ENCODE data around the gene CTF1.

CTF1 gene

GRCh38 chr16:30907064-30907463 lies 10.7 kb downstream of the CTF1 start:
- no peaks in the 10 kb centered on the region for H3K9me3 Mint-ChIP-seq
- H3K27ac Mint-ChIP-seq = no peak overlapping the region
- H3K27me3 Mint-ChIP-seq = no peaks in the 10 kb centered on the region
- peaks cover 26% of the 10 kb centered on the region for H3K4me1 Mint-ChIP-seq (ENCODE audit: low read depth)
- H3K4me3 Mint-ChIP-seq = no peak overlapping the region
- H3K36me3 Mint-ChIP-seq (ENCODE audit: low read depth) = peaks cover 13% of the 10 kb centered on the region
- intact Hi-C loops (cut with micrococcal nuclease) = no loop called here

GRCh38 chr16:30910427-30911029 lies 14.1 kb downstream of the CTF1 start:
- no peak overlapping the region for H3K27ac Mint-ChIP-seq
- no peaks in the 10 kb centered on the region for H3K9me3 Mint-ChIP-seq
- H3K4me1 Mint-ChIP-seq (ENCODE audit: low read depth) = no peaks in the 10 kb centered on the region
- H3K27me3 Mint-ChIP-seq = no peaks in the 10 kb centered on the region
- intact Hi-C loops (cut with micrococcal nuclease) = no loop called here
- no peak overlapping the region for H3K4me3 Mint-ChIP-seq
- H3K36me3 Mint-ChIP-seq (ENCODE audit: low read depth) = no peaks in the 10 kb centered on the region

DNA sequence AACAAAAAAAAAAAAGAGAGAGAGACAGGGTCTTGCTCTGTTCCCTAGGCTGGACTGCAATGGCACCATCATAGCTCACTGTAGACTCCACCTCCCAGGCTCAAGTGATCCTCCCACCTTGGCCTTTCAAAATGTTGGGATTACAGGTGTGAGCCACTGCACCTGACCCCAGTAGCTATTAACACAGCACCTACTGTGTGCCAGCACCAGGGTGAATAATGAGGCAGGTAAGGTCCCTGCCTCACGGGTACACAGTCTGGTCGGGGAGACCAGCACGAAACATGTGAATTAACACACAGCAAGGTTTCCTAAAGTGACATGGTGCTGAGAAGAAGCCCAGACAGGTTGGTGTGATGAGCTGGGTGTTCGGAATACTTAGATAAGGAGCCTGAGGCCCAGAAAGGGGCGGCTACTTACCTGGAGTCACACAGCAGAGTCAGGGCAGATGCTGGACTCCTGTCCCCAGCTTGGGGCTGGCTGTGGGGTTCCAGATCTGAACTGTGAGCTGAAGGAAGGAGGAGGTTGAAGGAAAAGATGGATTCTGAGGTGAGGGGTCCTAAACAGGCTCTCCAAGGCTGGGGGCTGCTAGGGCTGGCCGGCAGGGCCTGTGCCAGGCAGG lies 16.5 kb downstream of the CTF1 start:
- no peaks in the 10 kb centered on the region for H3K9me3 Mint-ChIP-seq
- H3K4me1 Mint-ChIP-seq (ENCODE audit: low read depth) = no peaks in the 10 kb centered on the region
- no peak overlapping the region for H3K4me3 Mint-ChIP-seq
- no peak overlapping the region for H3K27ac Mint-ChIP-seq
- intact Hi-C loops (cut with micrococcal nuclease) = no loop called here
- H3K27me3 Mint-ChIP-seq = no peaks in the 10 kb centered on the region
- no peaks in the 10 kb centered on the region for H3K36me3 Mint-ChIP-seq (ENCODE audit: low read depth)

DNA sequence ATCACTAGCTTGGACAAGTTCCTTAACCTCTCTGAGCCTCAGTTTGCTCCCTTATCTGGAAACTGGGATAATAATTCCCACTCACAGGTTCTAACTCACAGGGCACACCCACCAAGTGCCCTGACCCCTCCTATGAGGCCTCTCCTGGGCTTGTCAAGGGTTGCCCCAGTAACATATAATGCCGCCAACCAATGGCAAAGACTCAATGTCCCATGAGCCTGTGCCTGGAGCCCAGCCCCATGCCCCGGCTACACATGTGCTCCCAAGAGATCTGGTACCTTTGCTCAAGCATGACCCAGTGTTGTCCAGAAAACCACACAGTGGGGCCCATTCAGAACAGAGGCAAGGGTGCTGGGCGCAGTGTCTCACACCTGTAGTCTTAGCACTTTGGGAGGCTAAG lies 18.4 kb downstream of the CTF1 start:
- no peak overlapping the region for H3K27ac Mint-ChIP-seq

GRCh38 chr16:30918614-30919013 lies 22.2 kb downstream of the CTF1 start:
- peaks cover 26% of the 10 kb centered on the region for H3K4me1 Mint-ChIP-seq (ENCODE audit: low read depth)
- H3K36me3 Mint-ChIP-seq (ENCODE audit: low read depth) = peaks cover 14% of the 10 kb centered on the region
- intact Hi-C loops (cut with micrococcal nuclease) = no loop called here
- H3K9me3 Mint-ChIP-seq = peaks cover 10% of the 10 kb centered on the region
- H3K27ac Mint-ChIP-seq = peak overlapping the region; percentile 3
- no peaks in the 10 kb centered on the region for H3K27me3 Mint-ChIP-seq
- no peak overlapping the region for H3K4me3 Mint-ChIP-seq

More for the DNA sequence above, 18.4 kb downstream of the CTF1 start:
- H3K9me3 Mint-ChIP-seq = peaks cover 10% of the 10 kb centered on the region
- intact Hi-C loops (cut with micrococcal nuclease) = no loop called here
- H3K4me1 Mint-ChIP-seq (ENCODE audit: low read depth) = peaks cover 10% of the 10 kb centered on the region
- H3K36me3 Mint-ChIP-seq (ENCODE audit: low read depth) = no peaks in the 10 kb centered on the region
- H3K4me3 Mint-ChIP-seq = no peak overlapping the region
- H3K27me3 Mint-ChIP-seq = no peaks in the 10 kb centered on the region

DNA sequence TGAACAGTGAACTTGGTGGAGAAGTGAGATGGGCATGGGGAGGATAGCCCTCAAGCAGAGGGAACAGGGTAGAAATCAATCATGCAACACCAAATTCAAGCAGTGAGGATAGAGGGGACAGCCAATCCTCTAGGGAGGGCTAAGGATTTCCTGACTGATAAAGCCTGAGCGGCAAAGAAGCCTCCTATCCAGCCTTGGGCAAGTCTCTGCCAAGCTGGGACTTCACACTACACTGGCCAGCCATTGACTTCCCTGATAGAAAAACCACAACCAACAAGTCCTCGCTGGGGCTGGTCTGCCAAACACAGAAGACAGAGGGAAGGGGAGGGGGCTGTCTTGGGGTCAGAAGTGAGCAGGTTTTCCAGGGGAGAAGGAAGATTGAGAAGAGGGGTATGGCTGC lies 24.5 kb downstream of the CTF1 start:
- H3K4me1 Mint-ChIP-seq (ENCODE audit: low read depth) = peaks cover 40% of the 10 kb centered on the region
- H3K27ac Mint-ChIP-seq = peak overlapping the region; percentile 96
- intact Hi-C loops (cut with micrococcal nuclease) = loop anchor here (1.0 kb wide), 1 partner anchor 77 kb away; no protein-coding TSS in a partner anchor
- peaks cover 10% of the 10 kb centered on the region for H3K9me3 Mint-ChIP-seq
- H3K27me3 Mint-ChIP-seq = no peaks in the 10 kb centered on the region
- no peak overlapping the region for H3K4me3 Mint-ChIP-seq
- H3K36me3 Mint-ChIP-seq (ENCODE audit: low read depth) = peaks cover 24% of the 10 kb centered on the region

GRCh38 chr16:30921459-30921747 lies 25.0 kb downstream of the CTF1 start:
- H3K4me1 Mint-ChIP-seq (ENCODE audit: low read depth) = peaks cover 45% of the 10 kb centered on the region
- H3K27ac Mint-ChIP-seq = peak overlapping the region; percentile 96
- peak overlapping the region; percentile 90 for H3K4me3 Mint-ChIP-seq
- H3K9me3 Mint-ChIP-seq = peaks cover 10% of the 10 kb centered on the region
- intact Hi-C loops (cut with micrococcal nuclease) = loop anchor here (1.0 kb wide), 1 partner anchor 77 kb away; no protein-coding TSS in a partner anchor
- no peaks in the 10 kb centered on the region for H3K27me3 Mint-ChIP-seq
- peaks cover 29% of the 10 kb centered on the region for H3K36me3 Mint-ChIP-seq (ENCODE audit: low read depth)

GRCh38 chr16:30921748-30922419 lies 25.5 kb downstream of the CTF1 start:
- H3K4me1 Mint-ChIP-seq (ENCODE audit: low read depth) = peaks cover 50% of the 10 kb centered on the region
- H3K27ac Mint-ChIP-seq = peak overlapping the region; percentile 96
- H3K36me3 Mint-ChIP-seq (ENCODE audit: low read depth) = peaks cover 34% of the 10 kb centered on the region
- peaks cover 10% of the 10 kb centered on the region for H3K9me3 Mint-ChIP-seq
- H3K27me3 Mint-ChIP-seq = no peaks in the 10 kb centered on the region
- H3K4me3 Mint-ChIP-seq = peak overlapping the region; percentile 90
- intact Hi-C loops (cut with micrococcal nuclease) = loop anchor here (1.0 to 2.0 kb wide), 6 partner anchors 26 to 271 kb away; partner anchors contain the start of genes CFAP119, CTF1, ORAI3 and PRR14

GRCh38 chr16:30922420-30922959 lies 26.1 kb downstream of the CTF1 start:
- Mint-ChIP-seq H3K36me3 (ENCODE audit: low read depth) (peaks cover 40% of the 10 kb centered on the region), H3K4me3 (peak overlapping the region; percentile 90)

GRCh38 chr16:30922960-30923535 lies 26.6 kb downstream of the CTF1 start:
- peaks cover 50% of the 10 kb centered on the region for H3K4me1 Mint-ChIP-seq (ENCODE audit: low read depth)
- H3K27ac Mint-ChIP-seq = peak overlapping the region; percentile 96
- peaks cover 10% of the 10 kb centered on the region for H3K9me3 Mint-ChIP-seq
- intact Hi-C loops (cut with micrococcal nuclease) = loop anchor here (1.0 to 2.0 kb wide), 5 partner anchors 26 to 272 kb away; partner anchors contain the start of genes CFAP119, CTF1, ORAI3 and PRR14
- H3K27me3 Mint-ChIP-seq = no peaks in the 10 kb centered on the region
- H3K4me3 Mint-ChIP-seq = peak overlapping the region; percentile 90
- peaks cover 45% of the 10 kb centered on the region for H3K36me3 Mint-ChIP-seq (ENCODE audit: low read depth)

More at GRCh38 chr16:30922420-30922959, 26.1 kb downstream of the CTF1 start:
- H3K27ac Mint-ChIP-seq = peak overlapping the region; percentile 96
- intact Hi-C loops (cut with micrococcal nuclease) = loop anchor here (1.0 to 2.0 kb wide), 5 partner anchors 26 to 272 kb away; partner anchors contain the start of genes CFAP119, CTF1, ORAI3 and PRR14
- peaks cover 10% of the 10 kb centered on the region for H3K9me3 Mint-ChIP-seq
- no peaks in the 10 kb centered on the region for H3K27me3 Mint-ChIP-seq
- H3K4me1 Mint-ChIP-seq (ENCODE audit: low read depth) = peaks cover 50% of the 10 kb centered on the region

DNA sequence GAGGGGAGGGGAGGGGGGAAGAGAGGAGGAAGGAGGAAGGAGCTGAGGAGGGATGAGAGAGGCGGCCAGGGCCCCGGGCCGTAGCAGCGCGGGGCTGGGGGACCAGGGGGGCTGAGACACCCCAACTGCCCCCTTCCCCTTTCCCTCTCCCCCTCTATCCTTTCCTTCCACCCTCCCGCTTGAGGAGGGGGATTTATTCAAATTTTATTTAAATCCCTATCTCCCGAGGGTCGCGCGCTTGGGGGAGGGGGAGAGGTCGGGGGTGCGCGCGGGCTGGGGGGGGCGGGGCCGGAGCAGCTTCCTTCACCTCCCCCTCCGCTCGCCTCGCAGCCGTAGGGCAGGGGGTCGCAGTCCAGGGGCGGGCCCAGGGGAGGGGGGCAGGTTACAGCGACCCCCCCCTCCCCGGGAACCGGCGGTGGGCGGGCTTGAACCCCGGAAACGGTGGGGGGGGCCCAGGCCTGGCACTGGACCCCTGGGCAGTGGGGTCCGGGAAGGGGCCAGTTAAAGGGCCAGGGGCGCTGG lies 27.2 kb downstream of the CTF1 start, which contains the start of gene FBXL19:
FBXL19 (plus strand) TSS at position 19 of the 522 bp plus-strand sequence. CDS start 2,183 bp downstream, outside the sequence.
- intact Hi-C loops (cut with micrococcal nuclease) = loop anchor here (2.0 kb wide), 4 partner anchors 25 to 273 kb away; partner anchors contain the start of genes CFAP119, ORAI3, PRR14 and RNF40
- H3K9me3 Mint-ChIP-seq = peaks cover 6% of the 10 kb centered on the region
- no peaks in the 10 kb centered on the region for H3K27me3 Mint-ChIP-seq
- H3K36me3 Mint-ChIP-seq (ENCODE audit: low read depth) = peaks cover 47% of the 10 kb centered on the region
- H3K27ac Mint-ChIP-seq = peak within 1 kb of the TSS; percentile 96
- H3K4me1 Mint-ChIP-seq (ENCODE audit: low read depth) = peaks cover 44% of the 10 kb centered on the region
- peak within 1 kb of the TSS; percentile 90 for H3K4me3 Mint-ChIP-seq

- intact Hi-C loops (cut with micrococcal nuclease) = no loop called here
- H3K4me3 Mint-ChIP-seq = peak overlapping the region; percentile 75
- H3K27me3 Mint-ChIP-seq = no peaks in the 10 kb centered on the region
- peaks cover 47% of the 10 kb centered on the region for H3K36me3 Mint-ChIP-seq (ENCODE audit: low read depth)
- H3K27ac Mint-ChIP-seq = peak overlapping the region; percentile 37
- H3K9me3 Mint-ChIP-seq = no peaks in the 10 kb centered on the region
- peaks cover 40% of the 10 kb centered on the region for H3K4me1 Mint-ChIP-seq (ENCODE audit: low read depth)
These were observed 27.9 kb downstream of the CTF1 start for GRCh38 chr16:30924076-30924912.
